Mucosa of descending colon (tissue), 3 donors: ENCODE measurements around the gene CD209. TPM values are rescaled to one million over a fixed set of nuclear protein-coding genes. Genes with fewer than 3 reads are reported as not detected.

Experiments used
- ATAC-seq: fragments of 200-7000 bp; cut with Tn5 transposase; one replicate; pipeline ENCODE4 v1.9.1; 2020; ENCODE audit warnings: mild to moderate bottlenecking, moderate library complexity
- DNase-seq, 3 donors: peaks; one replicate each; pipeline ENCODE4 v3.0.0-alpha.2; 2020
- H3K36me3 ChIP-seq: fragments of 200-600 bp; one replicate; pipeline ENCODE4 v1.8.0; 2021; ENCODE audit warnings: low read depth, mild to moderate bottlenecking
- H3K4me1 ChIP-seq: fragments of 200-600 bp; one replicate; pipeline ENCODE4 v1.8.0; 2021; ENCODE audit warnings: low read depth, mild to moderate bottlenecking
- H3K4me3 ChIP-seq: fragments of 200-600 bp; one replicate; pipeline ENCODE4 v1.8.0; 2021; ENCODE audit warnings: mild to moderate bottlenecking
- H3K9me3 ChIP-seq: fragments of 200-600 bp; one replicate; pipeline ENCODE4 v1.8.0; 2021; ENCODE audit warnings: mild to moderate bottlenecking
- intact Hi-C, 2 donors: fragments of 100-400 bp; cut with DNase I in 1 of 2; cut with micrococcal nuclease in 1 of 2; formaldehyde crosslinking; loops; one replicate each; pipeline versions ENCODE4 v1.11.0 to v1.11.1; 2022; cut with DNase I, micrococcal nuclease
- total RNA-seq, 3 donors: library from RNA; stranded (reverse); fragmentation: NEBNext Ultra II Directional in 2 of 3; extraction: Animal tissue kit (Norgen Biotek cat#: 25700) in 2 of 3; gene quantifications; one replicate each; pipeline versions ENCODE4 v1.2.1 to v1.2.4, GENCODE V29; 2021 to 2023
- TF ChIP-seq, protein P1 (sequence below): fragments of 200-600 bp; IDR thresholded peaks from one replicate; pipeline ENCODE4 v1.8.0; 2022; ENCODE audit warnings: antibody characterized with exemption, mild to moderate bottlenecking
- donor health status: DM: no; HTN: no; CAD: no; lungs with moderate emphysema.
- donor health status: DM: no; HTN: no; CAD: no.
- donor health status: DM: no; HTN: yes; CAD: no.

CD209 gene
- total RNA-seq, 3 donors from 2014 or later = 4.1 to 17.7 (median 17.2) TPM

DNA sequence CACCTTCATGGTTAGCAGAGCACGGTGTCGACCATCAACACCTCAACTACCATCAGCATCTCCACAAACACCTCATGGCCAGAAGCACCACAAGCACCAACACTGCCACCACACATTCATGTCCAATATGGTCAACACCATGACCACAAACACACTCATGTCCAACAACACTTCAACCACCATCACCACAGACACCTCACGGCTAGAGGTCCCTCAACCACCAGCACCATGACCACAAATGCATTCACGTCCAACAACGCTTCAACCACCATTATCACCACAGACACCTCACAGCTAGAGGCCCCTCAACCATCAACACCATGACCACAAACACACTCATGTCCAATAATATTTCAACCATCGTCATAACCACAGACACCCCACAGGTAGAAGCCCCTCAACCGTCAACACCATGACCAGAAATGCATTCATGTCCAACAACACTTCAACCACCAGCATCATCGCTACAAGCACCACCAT lies 56.5 kb downstream of the CD209 start:
- Histone ChIP-seq H3K4me3 (no peak overlapping the region), H3K36me3 (no peaks in the 10 kb centered on the region), H3K4me1 (no peaks in the 10 kb centered on the region), H3K9me3 (no peaks in the 10 kb centered on the region)
- no peak for DNase-seq
- no peak for ATAC-seq
- intact Hi-C loops = no loop called here
- TF ChIP-seq, protein P1, sequence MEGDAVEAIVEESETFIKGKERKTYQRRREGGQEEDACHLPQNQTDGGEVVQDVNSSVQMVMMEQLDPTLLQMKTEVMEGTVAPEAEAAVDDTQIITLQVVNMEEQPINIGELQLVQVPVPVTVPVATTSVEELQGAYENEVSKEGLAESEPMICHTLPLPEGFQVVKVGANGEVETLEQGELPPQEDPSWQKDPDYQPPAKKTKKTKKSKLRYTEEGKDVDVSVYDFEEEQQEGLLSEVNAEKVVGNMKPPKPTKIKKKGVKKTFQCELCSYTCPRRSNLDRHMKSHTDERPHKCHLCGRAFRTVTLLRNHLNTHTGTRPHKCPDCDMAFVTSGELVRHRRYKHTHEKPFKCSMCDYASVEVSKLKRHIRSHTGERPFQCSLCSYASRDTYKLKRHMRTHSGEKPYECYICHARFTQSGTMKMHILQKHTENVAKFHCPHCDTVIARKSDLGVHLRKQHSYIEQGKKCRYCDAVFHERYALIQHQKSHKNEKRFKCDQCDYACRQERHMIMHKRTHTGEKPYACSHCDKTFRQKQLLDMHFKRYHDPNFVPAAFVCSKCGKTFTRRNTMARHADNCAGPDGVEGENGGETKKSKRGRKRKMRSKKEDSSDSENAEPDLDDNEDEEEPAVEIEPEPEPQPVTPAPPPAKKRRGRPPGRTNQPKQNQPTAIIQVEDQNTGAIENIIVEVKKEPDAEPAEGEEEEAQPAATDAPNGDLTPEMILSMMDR = no peak

Other genes with a start within 250 kb of the CD209 start
- gene ZNF358, start 231.4 kb downstream of the CD209 start, total RNA-seq = 10 to 100 TPM; 31.7 to 88.8 (median 42.1) TPM
- 10 to 100 TPM; 29.5 to 40.1 (median 31.7) TPM for gene MCOLN1, start 224.9 kb downstream of the CD209 start, total RNA-seq
- gene PNPLA6, start 211.8 kb downstream of the CD209 start, total RNA-seq = 100 to 1,000 TPM in 2 of 3 donors, 10 to 100 TPM in 1; 85.7 to 136 (median 121) TPM
- gene CAMSAP3, start 151.7 kb downstream of the CD209 start, total RNA-seq = 10 to 100 TPM; 25.3 to 60.5 (median 41.2) TPM
- 10 to 100 TPM; 28.7 to 39.2 (median 30.7) TPM for gene XAB2, start 118.0 kb downstream of the CD209 start, total RNA-seq
- 100 to 1,000 TPM in 2 of 3 donors, 10 to 100 TPM in 1; 91.1 to 153 (median 110) TPM for gene PET100, start 117.7 kb downstream of the CD209 start, total RNA-seq
- gene PCP2, start 113.8 kb downstream of the CD209 start, total RNA-seq = 1 to 10 TPM in 1 of 3 donors, not detected in 2; 1.1 TPM
- 100 to 1,000 TPM; 114 to 209 (median 183) TPM for gene STXBP2, start 110.4 kb downstream of the CD209 start, total RNA-seq
- not detected for gene RETN, start 78.5 kb downstream of the CD209 start, total RNA-seq
- gene MCEMP1, start 70.4 kb downstream of the CD209 start, total RNA-seq = under 1 TPM in 2 of 3 donors, not detected in 1; 0.36 to 0.38 TPM
- gene TRAPPC5, start 66.7 kb downstream of the CD209 start, total RNA-seq = 10 to 100 TPM; 72.5 to 97.0 (median 91.1) TPM
- under 1 TPM; 0.26 to 0.44 (median 0.29) TPM for gene FCER2, start 45.4 kb downstream of the CD209 start, total RNA-seq
- 1 to 10 TPM in 2 of 3 donors, not detected in 1; 1.3 to 2.5 TPM for gene CLEC4G, start 15.4 kb downstream of the CD209 start, total RNA-seq
- gene CLEC4M, start 15.7 kb upstream of the CD209 start, total RNA-seq = not detected
- gene EVI5L, start 82.7 kb upstream of the CD209 start, total RNA-seq = 10 to 100 TPM in 2 of 3 donors, 1 to 10 TPM in 1; 8.3 to 17.6 (median 11.4) TPM
- gene PRR36, start 126.9 kb upstream of the CD209 start, total RNA-seq = under 1 TPM; 0.22 to 0.58 (median 0.23) TPM
- 1 to 10 TPM in 2 of 3 donors, under 1 TPM in 1; 0.32 to 1.5 (median 1.3) TPM for gene LRRC8E, start 141.0 kb upstream of the CD209 start, total RNA-seq
- 10 to 100 TPM; 31.5 to 49.2 (median 41.7) TPM for gene MAP2K7, start 156.3 kb upstream of the CD209 start, total RNA-seq
- gene TGFBR3L, start 167.3 kb upstream of the CD209 start, total RNA-seq = under 1 TPM in 1 of 3 donors, not detected in 2; 0.79 TPM
- gene SNAPC2, start 172.8 kb upstream of the CD209 start, total RNA-seq = 10 to 100 TPM; 10.7 to 22.1 (median 14.7) TPM
- 10 to 100 TPM in 1 of 3 donors, 1 to 10 TPM in 1, under 1 TPM in 1; 0.69 to 28.3 (median 1.9) TPM for gene CTXN1, start 178.6 kb upstream of the CD209 start, total RNA-seq
- gene TIMM44, start 196.1 kb upstream of the CD209 start, total RNA-seq = 10 to 100 TPM; 55.5 to 80.4 (median 63.4) TPM